Epithelial cell of esophagus (primary cell): ENCODE results near the gene PABPN1L.

Experiments used
- DNase-seq: peaks from one replicate; pipeline ENCODE4 v3.0.0; 2010; ENCODE audit warnings: low read depth
- H3K4me3 ChIP-seq: 2 replicates; pipeline ENCODE4 v1.5.1; 2011; ENCODE audit warnings: mild to moderate bottlenecking, low read length, control low read depth
- TF ChIP-seq, protein P1 (sequence below): IDR thresholded peaks from 2 replicates; pipeline ENCODE4 v1.5.1; 2011; ENCODE audit warnings: low read depth, mild to moderate bottlenecking, low read length, control low read depth, inconsistent platforms; ENCODE audit not compliant: insufficient read depth; ENCODE audit errors: missing control alignments

Gene PABPN1L

DNA sequence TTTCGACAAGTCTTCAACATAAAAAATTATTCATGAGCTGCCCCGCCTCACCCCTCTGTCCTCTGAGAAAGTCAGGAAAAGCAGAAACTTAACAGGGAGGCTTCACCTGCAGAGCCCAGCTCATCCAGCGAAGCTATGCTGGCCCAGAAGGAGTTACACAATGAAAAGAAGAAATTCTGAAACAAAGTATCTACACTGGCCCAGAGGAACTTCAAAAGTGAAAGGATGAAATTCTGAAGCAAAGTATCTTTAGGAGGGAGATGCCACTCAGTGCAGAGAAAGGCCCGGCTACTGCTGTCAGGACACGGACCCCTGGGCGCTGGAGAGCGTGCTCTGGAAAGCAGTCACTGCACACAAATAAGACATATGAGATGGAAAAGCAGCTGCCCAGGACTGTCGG lies 11.3 kb downstream of the PABPN1L start:
- H3K4me3 ChIP-seq, result no peak overlapping the region
- no peak for DNase-seq
- TF ChIP-seq, protein P1, sequence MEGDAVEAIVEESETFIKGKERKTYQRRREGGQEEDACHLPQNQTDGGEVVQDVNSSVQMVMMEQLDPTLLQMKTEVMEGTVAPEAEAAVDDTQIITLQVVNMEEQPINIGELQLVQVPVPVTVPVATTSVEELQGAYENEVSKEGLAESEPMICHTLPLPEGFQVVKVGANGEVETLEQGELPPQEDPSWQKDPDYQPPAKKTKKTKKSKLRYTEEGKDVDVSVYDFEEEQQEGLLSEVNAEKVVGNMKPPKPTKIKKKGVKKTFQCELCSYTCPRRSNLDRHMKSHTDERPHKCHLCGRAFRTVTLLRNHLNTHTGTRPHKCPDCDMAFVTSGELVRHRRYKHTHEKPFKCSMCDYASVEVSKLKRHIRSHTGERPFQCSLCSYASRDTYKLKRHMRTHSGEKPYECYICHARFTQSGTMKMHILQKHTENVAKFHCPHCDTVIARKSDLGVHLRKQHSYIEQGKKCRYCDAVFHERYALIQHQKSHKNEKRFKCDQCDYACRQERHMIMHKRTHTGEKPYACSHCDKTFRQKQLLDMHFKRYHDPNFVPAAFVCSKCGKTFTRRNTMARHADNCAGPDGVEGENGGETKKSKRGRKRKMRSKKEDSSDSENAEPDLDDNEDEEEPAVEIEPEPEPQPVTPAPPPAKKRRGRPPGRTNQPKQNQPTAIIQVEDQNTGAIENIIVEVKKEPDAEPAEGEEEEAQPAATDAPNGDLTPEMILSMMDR, result no peak

DNA sequence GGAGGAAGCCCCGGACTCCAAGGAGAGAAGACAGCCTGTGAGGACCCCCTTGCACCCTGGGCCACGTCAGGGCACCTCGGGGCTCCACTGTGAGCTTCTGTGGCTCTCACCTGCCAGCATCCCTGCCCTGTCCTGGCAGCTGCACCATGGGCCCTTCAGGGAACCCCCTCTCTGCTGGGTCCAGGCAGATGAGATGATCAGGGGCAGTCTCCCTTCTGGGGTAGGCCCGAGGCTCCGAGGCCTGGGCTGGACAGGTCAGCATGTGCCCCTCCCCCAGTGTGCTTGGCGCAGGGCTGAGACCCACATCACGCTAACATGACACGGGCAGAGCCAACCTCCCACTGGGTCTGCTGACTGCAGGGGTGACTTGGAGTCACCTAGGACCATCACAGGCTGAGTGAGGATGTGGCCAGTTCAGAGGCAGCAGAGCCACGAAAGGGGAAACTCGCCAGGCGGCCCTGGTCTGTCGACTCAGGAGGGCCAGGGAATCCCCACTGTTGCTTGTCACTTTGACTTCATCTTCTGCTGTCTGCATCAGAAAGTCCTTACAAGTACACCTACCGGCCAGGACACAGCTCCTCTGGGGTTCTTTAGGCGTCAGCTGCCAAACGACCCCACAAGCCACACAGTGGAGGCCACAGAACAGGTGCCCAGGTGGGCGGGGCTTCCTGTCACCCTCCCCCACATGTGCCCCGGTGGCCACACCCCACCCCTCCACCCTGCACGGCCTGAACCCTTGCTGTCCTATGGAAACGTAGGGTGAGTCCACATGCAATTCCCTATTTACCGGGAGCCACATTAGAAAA lies 12.0 kb downstream of the PABPN1L start:
- DNase-seq, result no peak
- no peak overlapping the region for H3K4me3 ChIP-seq
- TF ChIP-seq, protein P1, result no peak

DNA sequence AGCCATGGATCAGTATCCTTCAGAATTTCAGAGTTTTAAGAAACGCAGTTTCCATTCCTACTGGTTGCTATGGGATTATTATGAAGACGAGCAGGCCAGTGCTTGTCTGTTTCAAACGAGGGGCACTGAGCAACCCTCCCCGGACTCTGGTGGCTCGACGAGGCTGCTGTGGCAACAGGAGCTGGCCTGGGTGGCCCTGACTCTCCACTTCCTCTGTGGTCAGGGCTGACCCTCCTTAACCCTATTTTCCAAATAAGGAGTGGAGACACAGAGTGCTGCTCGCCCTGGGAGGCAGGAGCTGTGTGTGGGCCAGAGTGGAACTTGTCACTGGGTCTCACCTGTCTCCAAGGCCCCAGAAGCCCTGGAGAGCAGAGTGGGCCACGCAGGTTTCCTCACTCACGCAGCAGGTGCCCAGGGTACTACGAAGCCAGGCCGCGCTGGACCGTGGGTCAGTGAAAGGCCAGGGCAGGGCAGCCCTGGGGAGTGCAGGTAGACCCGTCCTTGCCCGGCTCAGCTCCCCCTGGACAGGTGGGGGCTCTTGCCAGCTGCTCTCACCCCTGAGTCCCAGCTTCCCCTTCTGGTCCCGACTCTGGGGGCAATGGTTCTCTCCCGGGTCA lies 13.0 kb downstream of the PABPN1L start:
- DNase-seq, result no peak
- H3K4me3 ChIP-seq, result no peak overlapping the region
- TF ChIP-seq, protein P1, result no peak

DNA sequence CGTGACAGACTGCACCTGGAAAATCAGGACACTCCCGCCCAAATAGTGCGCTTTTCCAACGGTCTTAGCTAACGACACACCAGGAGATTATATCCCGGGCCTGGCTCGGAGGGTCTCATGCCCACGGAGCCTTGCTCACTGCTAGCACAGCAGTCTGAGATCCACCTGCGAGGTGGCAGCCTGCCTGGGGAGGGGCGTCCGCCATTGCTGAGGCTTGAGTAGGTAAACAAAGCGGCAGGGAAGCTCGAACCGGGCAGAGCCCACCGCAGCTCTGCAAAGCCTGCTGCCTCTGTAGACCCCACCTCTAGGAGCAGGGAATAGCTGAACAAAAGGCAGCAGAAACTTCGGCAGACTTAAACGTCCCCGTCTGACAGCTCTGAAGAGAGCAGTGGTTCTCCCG lies 14.8 kb downstream of the PABPN1L start:
- H3K4me3 ChIP-seq, result no peak overlapping the region
- TF ChIP-seq, protein P1, result no peak
- DNase-seq, result no peak

DNA sequence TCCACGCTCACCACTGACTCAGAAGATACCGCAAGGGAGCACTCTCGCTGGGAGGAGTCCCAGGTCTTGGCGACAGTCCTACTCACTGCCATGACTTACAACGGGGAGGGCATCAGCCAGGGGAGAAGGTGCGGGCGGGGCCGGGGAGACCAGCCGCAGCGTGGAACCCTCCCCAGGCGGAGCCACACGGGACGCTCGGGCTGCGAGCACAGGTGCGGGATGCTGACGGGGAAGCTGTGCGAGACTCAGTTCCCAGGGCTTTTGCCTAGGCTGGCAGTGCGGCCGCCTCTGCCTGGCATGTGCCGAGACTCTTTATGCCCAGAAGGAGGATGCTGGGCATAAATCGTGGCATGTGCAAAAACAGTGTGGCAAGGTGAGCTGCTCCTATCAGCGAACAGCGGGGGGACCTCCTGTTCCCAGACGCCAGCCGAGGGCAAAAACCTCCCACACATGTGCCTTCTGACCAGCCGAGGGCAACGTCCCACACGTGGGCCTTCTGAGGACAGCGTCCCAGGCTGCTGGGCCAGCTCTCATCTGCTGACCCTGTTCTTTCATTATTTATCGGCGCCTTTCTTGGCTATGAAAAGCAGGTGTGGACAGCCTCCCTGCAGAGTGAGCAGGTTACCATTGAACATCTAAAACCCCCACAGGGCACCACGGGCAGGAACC lies 15.8 kb downstream of the PABPN1L start:
- DNase-seq, result no peak
- TF ChIP-seq, protein P1, result no peak
- no peak overlapping the region for H3K4me3 ChIP-seq

DNA sequence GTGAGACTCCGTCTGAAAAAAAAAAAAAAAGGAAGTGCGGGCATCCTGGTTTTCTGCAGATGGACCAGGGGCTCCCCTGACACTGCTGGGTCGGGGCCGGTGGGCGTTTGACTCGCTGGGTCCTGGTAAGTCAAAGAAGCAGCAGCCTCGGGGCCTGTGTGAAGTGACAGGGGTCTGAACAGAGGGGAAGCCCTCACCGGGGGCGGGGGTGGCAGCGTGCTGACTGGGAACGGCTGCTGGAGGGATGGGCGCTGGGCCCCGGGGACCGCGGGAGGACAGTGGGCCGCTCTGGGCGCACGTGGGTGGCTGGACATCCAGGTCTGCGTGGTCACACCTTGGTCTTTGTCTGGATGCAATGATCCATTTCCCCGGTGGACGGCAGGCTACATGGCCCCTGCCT lies 17.9 kb downstream of the PABPN1L start:
- no peak overlapping the region for H3K4me3 ChIP-seq
- DNase-seq, result no peak
- TF ChIP-seq, protein P1, result no peak
